ENCODE measurements around the gene ZNF569. TPM values are rescaled to one million over a fixed set of nuclear protein-coding genes. Genes with fewer than 3 reads are reported as not detected.

ZNF569 gene
- total and polyA plus RNA-seq, 2 of the 4 experiments (the other 2 are of a cell fraction): 1.8 to 5.9 TPM

GRCh38 chr19:37506387-37507166, 39.3 kb upstream of the ZNF569 start, which contains the start of gene ZNF793:
TSS of gene ZNF793 (plus strand) at chr19:37506939. CDS start at chr19:37523440, 16,501 bp downstream.
- Histone ChIP-seq H3K27me3 (ENCODE audit: control insufficient read depth, insufficient read depth, low read length) (no peaks in the 10 kb centered on the region), H3K18ac (ENCODE audit: low read depth, low read length) (peak within 1 kb of the TSS; percentile 81), H3K27ac (ENCODE audit: insufficient read depth, low read length) (peak within 1 kb of the TSS; percentile 77), H2AK5ac (ENCODE audit: low read depth, low read length) (no peak within 1 kb of the TSS), H3K4ac (ENCODE audit: low read depth, low read length) (peak within 1 kb of the TSS; percentile 73), H3K9me1 (ENCODE audit: insufficient read depth, low read length) (no peaks in the 10 kb centered on the region), H2BK120ac (ENCODE audit: low read depth, low read length) (peak within 1 kb of the TSS; percentile 23; the same call in 1 of the 2 replicates), H4K91ac (ENCODE audit: insufficient read depth, low read depth, low read length) (peak within 1 kb of the TSS; percentile 57), H3K14ac (replicated peaks; ENCODE audit: low read depth, low read length) (peak within 1 kb of the TSS; percentile 80), H2AFZ (replicated peaks; ENCODE audit: low read length, poor library complexity) (peak within 1 kb of the TSS; percentile 90), H2BK20ac (ENCODE audit: low read depth, low read length) (no peak within 1 kb of the TSS), H2AK9ac (replicated peaks; ENCODE audit: low read depth, low read length, poor library complexity) (peak within 1 kb of the TSS; percentile 2), H3K4me2 (ENCODE audit: low read depth, low read length) (peak within 1 kb of the TSS; percentile 89), H3K56ac (ENCODE audit: extremely low read depth, insufficient read depth, low read length) (peak within 1 kb of the TSS; percentile 3; the same call in 1 of the 2 replicates), H4K5ac (ENCODE audit: low read depth, low read length) (peak within 1 kb of the TSS; percentile 92), H2BK15ac (ENCODE audit: low read depth, low read length) (no peak within 1 kb of the TSS), H4K8ac (ENCODE audit: low read depth in 2 of 2, low read length in 2 of 2) (peak within 1 kb of the TSS; percentile 88 to 92), H3K9me3 (ENCODE audit: control insufficient read depth, insufficient read depth, low read length) (peaks cover 13% of the 10 kb centered on the region), H3K9ac (ENCODE audit: low read depth, low read length) (peak within 1 kb of the TSS; percentile 86), H3K4me1 (ENCODE audit: control insufficient read depth, insufficient read depth, low read length) (no peaks in the 10 kb centered on the region), H3K4me3 (ENCODE audit: insufficient read depth, low read depth, low read length) (peak within 1 kb of the TSS; percentile 75), H3K36me3 (ENCODE audit: control insufficient read depth, insufficient read depth, low read length) (no peaks in the 10 kb centered on the region), H3K79me1 (ENCODE audit: low read depth in 1 of 2, low read length in 2 of 2) (no peaks in the 10 kb centered on the region), H4K20me1 (ENCODE audit: insufficient read depth, low read length) (no peaks in the 10 kb centered on the region), H2BK5ac (ENCODE audit: low read depth, low read length, poor library complexity, severe bottlenecking) (peak within 1 kb of the TSS; percentile 22), H3K23ac (ENCODE audit: low read depth, low read length) (peak within 1 kb of the TSS; percentile 36; the same call in 1 of the 2 replicates)
- ATAC-seq (ENCODE audit: low read depth) (peak; percentile 88), DNase-seq (peak; percentile 54)
- TF ChIP-seq BHLHE40 (IDR thresholded peaks at IDR 0.05; ENCODE audit: low read depth, low read length) (no peak), RFX5 (IDR thresholded peaks at IDR 0.05; ENCODE audit: low read depth, low read length) (no peak), ELK1 (IDR thresholded peaks at IDR 0.05; ENCODE audit: borderline replicate concordance, low read depth, low read length) (no peak), RCOR1 (IDR thresholded peaks at IDR 0.05; ENCODE audit: insufficient replicate concordance, low read length) (no peak), CHD1 (IDR thresholded peaks at IDR 0.05; ENCODE audit: low read depth, low read length) (no peak), NFE2L2 (IDR thresholded peaks at IDR 0.05; ENCODE audit: low read depth, low read length) (no peak), SMC3 (IDR thresholded peaks at IDR 0.05; ENCODE audit: low read depth, low read length) (no peak)
- intact Hi-C loops (cut with micrococcal nuclease) (no loop called here), dilution Hi-C loops (cut with HindIII; ENCODE audit: low sequenced_read_pairs, unreplicated experiment) (no loop called here), in situ Hi-C loops (cut with MboI; ENCODE audit: low sequenced_read_pairs) (no loop called here)
- POLR2A ChIA-PET (ENCODE audit: unreplicated experiment): interaction anchor here (0.6 kb wide), 1 partner anchor 153 kb away, joined by 4 read pairs; no protein-coding TSS in a partner anchor
- WGBS, 2 experiments (ENCODE audit: extremely low coverage in 2 of 2, insufficient read length in 1 of 2): 2% methylated on average over 16 of the region's 40 CpGs; no CpG with 5 or more reads in 1 of the 2 experiments
- CTCF ChIA-PET: no interaction called here
- no TSS peak for BruUV-seq (replicated peaks)

All from IMR-90 (cell line).